ENCODE data around the gene COMMD3.
A peak's percentile ranks its signal among the peaks of the same experiment; 100 is the strongest.

The COMMD3 gene

GRCh38 chr10:22320591-22321155 is 4.5 kb downstream of the COMMD3 start, which contains the start of gene BMI1:
Gene BMI1, plus strand, starts transcription at chr10:22321099. Its CDS starts 5,351 bp downstream, at chr10:22326450.
- peak; percentile 72 for DNase-seq

- peak; percentile 65 for DNase-seq
These were observed 5.2 kb downstream of the COMMD3 start for GRCh38 chr10:22321156-22321923.

- peak; percentile 30 for DNase-seq
These were observed 5.9 kb downstream of the COMMD3 start for GRCh38 chr10:22321924-22322640.

- DNase-seq = no peak
These were observed 6.5 kb downstream of the COMMD3 start for GRCh38 chr10:22322641-22323160.

GRCh38 chr10:22323538-22324305 is 7.5 kb downstream of the COMMD3 start:
- no peak for DNase-seq

GRCh38 chr10:22324413-22324812 is 8.2 kb downstream of the COMMD3 start:
- DNase-seq = no peak

GRCh38 chr10:22324893-22325271 is 8.7 kb downstream of the COMMD3 start:
- DNase-seq = no peak

- peak; percentile 69 for DNase-seq
These were observed 9.3 kb downstream of the COMMD3 start for GRCh38 chr10:22325272-22326144.

GRCh38 chr10:22326145-22326702 is 10.0 kb downstream of the COMMD3 start:
- no peak for DNase-seq

GRCh38 chr10:22329150-22329549 is 13.0 kb downstream of the COMMD3 start:
- DNase-seq = no peak

GRCh38 chr10:22332116-22332692 is 16.0 kb downstream of the COMMD3 start:
- no peak for DNase-seq

GRCh38 chr10:22333167-22333974 is 17.2 kb downstream of the COMMD3 start:
- no peak for DNase-seq

- no peak for DNase-seq
These were observed 17.7 kb downstream of the COMMD3 start for GRCh38 chr10:22333975-22334282.

- no peak for DNase-seq
These were observed 18.4 kb downstream of the COMMD3 start for GRCh38 chr10:22334414-22335172.

GRCh38 chr10:22335173-22335933 is 19.2 kb downstream of the COMMD3 start:
- DNase-seq = peak; percentile 75

- DNase-seq = no peak
These were observed 22.2 kb downstream of the COMMD3 start for GRCh38 chr10:22338185-22338900.

- DNase-seq = no peak
These were observed 22.7 kb downstream of the COMMD3 start for GRCh38 chr10:22338931-22339330.

GRCh38 chr10:22339761-22340328 is 23.7 kb downstream of the COMMD3 start:
- DNase-seq = no peak

Data from activated CD4-positive, alpha-beta T cell treated with anti-CD3 and anti-CD28 coated beads for 48 hours (primary cell).